AG04449 (cell line): Measurements from ENCODE around the gene VPS45.

Experiments used
- CTCF ChIA-PET: fragments of 350-600 bp; formaldehyde crosslinking; extraction: SDS; loops from one replicate; lab custom pipeline; 2021; ENCODE audit warnings: antibody characterized with exemption; lab: Yijun Ruan, JAX
- POLR2A ChIA-PET: fragments of 400-600, 350-600 bp; formaldehyde crosslinking; extraction: SDS; loops from one replicate; lab custom pipeline; 2020; ENCODE audit warnings: antibody characterized with exemption, inconsistent platforms; lab: Yijun Ruan, JAX
- DNase-seq: peaks from one replicate; pipeline ENCODE4 v3.0.0-alpha.2; 2010; ENCODE audit warnings: low read depth, low spot score
- H3K4me3 ChIP-seq: 2 replicates; pipeline ENCODE4 v1.5.1; 2011; ENCODE audit warnings: low read depth, mild to moderate bottlenecking, control low read depth, low read length
- TF ChIP-seq, protein P1 (sequence below): IDR thresholded peaks from one replicate; pipeline ENCODE4 v1.5.1; 2011; ENCODE audit warnings: mild to moderate bottlenecking, moderate library complexity, low read length, control low read depth, inconsistent platforms; ENCODE audit not compliant: insufficient read depth; ENCODE audit errors: missing control alignments

VPS45 gene

DNA sequence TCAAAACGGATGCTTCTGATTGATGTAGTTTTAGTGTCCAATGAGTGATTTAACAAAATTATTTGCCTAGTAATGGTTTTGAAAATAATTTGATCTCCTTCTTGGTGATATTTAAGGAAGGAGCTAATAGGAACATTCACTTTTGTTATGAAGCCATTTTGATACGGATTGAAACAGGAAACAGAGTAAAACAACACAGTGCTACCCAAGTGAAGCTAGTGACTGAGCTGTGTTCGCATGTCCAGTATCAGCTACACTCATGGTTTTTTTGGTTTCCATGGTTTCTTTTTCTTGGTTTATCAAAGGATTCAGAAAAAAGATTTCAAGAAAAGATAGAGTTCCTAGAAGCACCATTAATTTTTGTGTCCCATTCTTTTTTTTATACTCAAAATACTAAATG, 42.0 kb downstream of the VPS45 start:
- H3K4me3 ChIP-seq, result no peak overlapping the region
- no peak for DNase-seq
- TF ChIP-seq, protein P1, sequence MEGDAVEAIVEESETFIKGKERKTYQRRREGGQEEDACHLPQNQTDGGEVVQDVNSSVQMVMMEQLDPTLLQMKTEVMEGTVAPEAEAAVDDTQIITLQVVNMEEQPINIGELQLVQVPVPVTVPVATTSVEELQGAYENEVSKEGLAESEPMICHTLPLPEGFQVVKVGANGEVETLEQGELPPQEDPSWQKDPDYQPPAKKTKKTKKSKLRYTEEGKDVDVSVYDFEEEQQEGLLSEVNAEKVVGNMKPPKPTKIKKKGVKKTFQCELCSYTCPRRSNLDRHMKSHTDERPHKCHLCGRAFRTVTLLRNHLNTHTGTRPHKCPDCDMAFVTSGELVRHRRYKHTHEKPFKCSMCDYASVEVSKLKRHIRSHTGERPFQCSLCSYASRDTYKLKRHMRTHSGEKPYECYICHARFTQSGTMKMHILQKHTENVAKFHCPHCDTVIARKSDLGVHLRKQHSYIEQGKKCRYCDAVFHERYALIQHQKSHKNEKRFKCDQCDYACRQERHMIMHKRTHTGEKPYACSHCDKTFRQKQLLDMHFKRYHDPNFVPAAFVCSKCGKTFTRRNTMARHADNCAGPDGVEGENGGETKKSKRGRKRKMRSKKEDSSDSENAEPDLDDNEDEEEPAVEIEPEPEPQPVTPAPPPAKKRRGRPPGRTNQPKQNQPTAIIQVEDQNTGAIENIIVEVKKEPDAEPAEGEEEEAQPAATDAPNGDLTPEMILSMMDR, result no peak
- ChIA-PET CTCF (interaction anchor here (0.8 to 1.2 kb wide), 2 partner anchors 31 to 36 kb away, joined by 3 read pairs; no protein-coding TSS in a partner anchor), POLR2A (no interaction called here)

GRCh38 chr1:150110116-150110515, 42.5 kb downstream of the VPS45 start:
- no peak overlapping the region for H3K4me3 ChIP-seq
- TF ChIP-seq, protein P1, result no peak
- POLR2A ChIA-PET, result no interaction called here
- DNase-seq, result no peak
- CTCF ChIA-PET, result interaction anchor here (0.8 to 1.5 kb wide), 3 partner anchors 30 to 40 kb away, joined by 3 read pairs; partner anchors contain the start of gene PLEKHO1

DNA sequence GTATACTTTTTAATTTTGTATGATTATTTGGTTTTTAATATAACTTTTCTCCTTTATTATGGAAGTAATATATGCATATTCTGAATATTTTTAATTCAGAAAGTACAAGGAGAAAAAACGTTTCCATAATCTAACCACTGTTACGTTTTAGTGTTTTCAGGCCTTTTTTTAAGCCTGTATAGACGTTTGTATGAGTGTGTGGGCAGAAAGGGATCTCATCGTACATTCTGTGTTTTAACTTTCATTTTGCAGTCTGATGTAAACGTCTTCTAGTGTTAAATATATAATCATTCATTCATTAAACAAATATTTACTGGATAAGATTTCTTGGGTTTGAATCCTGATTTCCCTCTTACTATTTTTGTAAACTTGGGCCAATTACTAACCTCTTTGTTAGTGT, 44.1 kb downstream of the VPS45 start:
- H3K4me3 ChIP-seq, result no peak overlapping the region
- DNase-seq, result no peak
- ChIA-PET CTCF (no interaction called here), POLR2A (no interaction called here)
- TF ChIP-seq, protein P1, result no peak

GRCh38 chr1:150115121-150115520, 47.5 kb downstream of the VPS45 start:
- H3K4me3 ChIP-seq, result no peak overlapping the region
- POLR2A ChIA-PET, result no interaction called here
- TF ChIP-seq, protein P1, result no peak
- CTCF ChIA-PET, result no interaction called here
- DNase-seq, result no peak

DNA sequence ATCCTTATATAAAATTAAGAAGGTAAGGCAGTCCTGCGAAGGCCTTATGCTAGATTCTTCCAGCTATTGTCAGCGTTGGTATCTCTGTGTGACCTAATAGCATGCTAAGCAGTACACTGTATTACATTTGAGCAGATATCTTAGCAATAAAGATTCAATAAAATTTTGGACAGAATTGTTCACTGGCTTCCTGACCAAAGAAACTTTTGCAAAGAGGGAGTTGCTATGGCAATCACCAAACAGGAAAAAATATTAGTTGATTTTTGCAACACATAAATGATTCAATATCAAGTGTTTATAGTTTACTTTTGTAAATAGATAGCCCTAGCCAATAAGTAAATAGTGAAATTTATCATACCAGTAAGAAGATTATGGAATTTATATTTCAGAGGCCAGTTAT, 51.1 kb downstream of the VPS45 start:
- TF ChIP-seq, protein P1, result no peak
- ChIA-PET POLR2A (no interaction called here), CTCF (no interaction called here)
- H3K4me3 ChIP-seq, result no peak overlapping the region
- no peak for DNase-seq

GRCh38 chr1:150121236-150121862, 53.8 kb downstream of the VPS45 start:
- TF ChIP-seq, protein P1, result no peak
- CTCF ChIA-PET, result no interaction called here
- no peak for DNase-seq
- no peak overlapping the region for H3K4me3 ChIP-seq
- POLR2A ChIA-PET, result no interaction called here
